GM18870 (cell line): ENCODE data around the gene PAH.

Experiments
- ATAC-seq: cut with Tn5 transposase; IDR thresholded peaks from one replicate; pipeline ENCODE4 v1.9.1; 2021; ENCODE audit warnings: moderate library complexity; ENCODE audit not compliant: unreplicated experiment

PAH gene

DNA sequence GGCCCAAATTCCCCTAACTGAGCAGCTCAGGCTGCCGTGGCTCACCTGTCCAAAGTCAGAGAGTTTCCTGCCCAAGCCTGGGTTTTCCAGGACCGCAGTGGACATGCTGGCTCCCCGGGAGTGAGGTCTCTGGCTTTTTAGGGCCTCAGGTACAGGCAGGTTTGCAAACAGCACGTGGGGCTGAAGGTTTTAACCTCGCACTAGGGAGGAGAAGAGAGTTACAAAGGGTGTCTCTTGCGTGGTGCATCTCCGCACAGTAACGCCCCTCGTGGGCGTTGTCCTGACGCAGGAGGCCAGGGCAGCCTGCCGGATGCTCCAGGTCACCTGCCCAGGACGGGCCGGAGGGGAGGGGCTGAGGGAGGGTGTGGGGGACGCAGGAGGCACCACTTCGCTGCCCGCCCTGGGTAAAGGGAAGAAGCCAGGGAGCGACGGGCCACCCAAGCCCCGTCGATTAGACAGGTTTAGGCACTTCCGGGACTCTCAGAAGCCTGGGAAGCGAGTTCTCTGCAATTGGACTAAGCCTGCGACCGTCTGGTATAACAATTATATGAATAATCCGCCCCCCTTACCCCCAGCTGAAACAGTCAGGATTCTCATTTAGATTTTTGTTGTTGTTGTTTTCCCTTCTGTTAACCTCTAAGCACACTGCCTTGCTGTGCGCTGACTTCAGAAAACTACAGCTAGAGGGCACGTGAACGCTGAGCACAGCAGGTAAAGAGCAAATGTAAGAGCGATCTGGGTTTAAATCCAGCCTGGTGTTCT is at the start of gene PAH:
TSS of gene PAH (minus strand) at position 219 of the 762 bp plus-strand sequence. CDS start at position 105, 114 bp downstream.
- no peak for ATAC-seq

DNA sequence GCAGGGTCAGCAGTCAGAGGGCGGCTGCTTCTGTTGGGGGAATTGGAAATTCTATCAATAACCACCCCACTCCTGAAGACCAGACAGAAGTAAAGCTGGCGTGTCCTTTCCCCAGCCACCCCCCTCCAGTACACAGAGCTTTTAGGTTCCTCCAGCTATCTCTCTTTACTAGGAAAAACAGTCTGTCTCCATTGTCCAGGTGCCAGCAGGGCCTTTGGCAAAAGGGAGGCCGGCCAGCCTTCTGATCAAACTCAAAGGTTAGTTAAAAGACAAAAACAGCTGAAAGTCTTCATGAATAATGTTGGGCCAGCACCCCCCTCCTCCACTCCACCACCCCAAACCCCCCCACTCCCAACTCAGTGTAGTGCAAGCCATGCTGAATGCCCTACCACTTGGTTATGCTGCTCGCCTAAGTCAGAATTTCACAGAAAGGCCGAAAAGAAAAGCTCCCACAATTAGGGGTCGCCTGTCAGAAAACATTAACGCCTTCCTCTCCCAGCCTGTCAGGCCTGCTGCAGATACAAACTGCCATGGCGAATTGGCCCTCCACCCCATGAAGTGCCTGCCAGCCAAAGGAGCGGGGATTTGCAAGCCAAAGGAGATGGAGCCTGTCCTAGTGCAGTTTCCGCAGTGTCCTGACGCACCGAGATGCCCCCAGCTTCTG is 49.3 kb upstream of the PAH start:
- ATAC-seq, result no peak

DNA sequence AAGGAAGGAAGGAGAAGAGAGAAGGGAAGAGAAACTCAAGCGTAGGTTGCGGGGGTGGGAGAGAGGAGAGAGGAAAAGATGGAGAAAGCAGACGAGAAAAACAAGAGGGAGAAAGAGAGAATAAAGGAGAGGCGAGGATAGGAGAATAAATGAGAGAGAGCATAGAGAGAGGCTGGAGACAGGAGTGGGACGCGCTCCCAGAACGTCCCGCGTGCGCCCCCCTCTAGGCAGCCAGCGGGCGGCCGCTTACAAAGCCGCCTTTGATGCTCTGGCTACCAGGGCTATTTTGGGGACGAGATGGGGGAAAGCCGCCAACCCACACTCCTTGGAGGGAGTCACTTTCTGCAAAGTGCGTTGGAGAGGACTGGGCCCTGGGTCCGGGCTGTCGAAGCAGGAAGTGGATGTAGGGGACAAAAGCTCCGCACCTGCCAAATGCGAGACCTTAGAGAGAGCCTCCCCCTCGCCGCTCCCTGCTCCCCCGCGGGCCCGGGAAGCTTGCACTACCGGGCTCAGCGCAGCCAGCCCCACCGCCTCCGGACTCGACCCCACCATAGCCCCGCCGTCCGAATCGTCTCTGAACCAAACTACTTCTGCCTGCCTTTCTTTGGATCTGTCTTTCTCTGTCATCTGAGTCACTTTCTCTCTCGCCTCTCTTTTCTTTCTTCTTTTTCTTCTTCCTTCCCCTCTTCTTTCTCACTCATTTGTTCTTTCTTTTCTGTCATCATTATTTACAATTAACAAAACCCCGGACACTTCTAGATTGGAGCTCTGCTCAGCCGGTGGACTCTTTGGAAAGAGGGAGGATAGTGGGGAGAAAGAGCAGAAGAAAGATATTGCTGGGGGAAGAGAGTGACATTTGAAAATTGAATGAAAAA is 48.5 kb upstream of the PAH start:
- ATAC-seq, result no peak

DNA sequence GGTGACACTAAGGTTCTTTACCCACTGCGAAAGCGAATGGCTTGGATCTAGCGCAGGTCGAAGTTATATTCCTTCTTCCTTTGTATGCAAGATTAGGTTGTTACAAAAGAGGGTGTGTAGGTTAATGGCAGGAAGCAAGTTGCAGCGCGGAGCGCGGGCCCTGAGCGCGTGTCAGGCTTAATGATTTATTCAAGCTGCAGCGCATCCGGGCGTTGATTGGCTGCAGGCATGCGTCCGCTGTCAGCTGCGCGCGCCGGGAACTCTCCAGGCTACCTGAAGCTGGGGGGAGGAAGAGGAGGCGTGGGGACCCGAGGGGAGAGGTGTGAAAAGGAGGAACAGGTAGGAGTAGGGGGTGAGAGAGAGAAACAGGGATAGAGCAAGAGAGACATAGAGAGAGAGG is 47.8 kb upstream of the PAH start:
- ATAC-seq, result no peak

DNA sequence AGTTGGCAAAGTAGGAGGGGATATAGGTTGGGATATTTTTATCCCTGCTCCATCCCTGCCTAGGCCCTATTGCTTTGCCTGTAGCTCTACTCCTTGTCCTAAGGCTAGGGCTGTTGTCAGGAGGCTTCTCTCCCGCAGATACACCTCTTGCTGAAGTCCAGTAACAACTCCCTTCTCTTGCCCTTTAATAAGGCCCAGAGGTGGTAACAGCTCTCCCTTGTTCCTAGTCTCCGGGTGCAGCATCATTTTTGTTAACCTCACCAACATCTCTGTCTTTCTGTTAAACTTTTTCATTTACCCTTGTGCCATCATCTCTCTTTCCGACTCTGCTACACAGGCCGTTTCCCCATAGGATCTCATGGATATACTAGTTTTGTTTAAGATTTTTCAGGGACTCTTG is 46.8 kb upstream of the PAH start:
- no peak for ATAC-seq

DNA sequence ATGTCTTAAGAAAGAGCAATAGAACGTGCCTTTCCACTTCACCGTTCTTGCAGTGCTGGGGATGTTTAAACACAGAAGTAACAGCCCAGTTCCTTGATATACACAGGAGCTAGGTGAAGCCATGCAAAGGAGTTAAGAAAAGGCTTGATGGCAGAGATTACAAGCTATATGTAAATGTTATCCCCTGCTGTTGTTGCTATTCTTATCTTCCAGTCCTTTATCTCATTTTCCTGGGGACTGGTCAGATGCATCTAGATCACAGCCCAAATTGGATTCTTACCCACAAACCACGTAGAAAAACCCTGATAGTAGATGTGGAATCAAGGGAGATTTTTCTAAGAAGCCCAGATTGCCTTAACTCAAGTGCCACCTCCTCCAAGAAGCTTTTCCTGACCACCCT is 45.9 kb upstream of the PAH start:
- ATAC-seq, result no peak

DNA sequence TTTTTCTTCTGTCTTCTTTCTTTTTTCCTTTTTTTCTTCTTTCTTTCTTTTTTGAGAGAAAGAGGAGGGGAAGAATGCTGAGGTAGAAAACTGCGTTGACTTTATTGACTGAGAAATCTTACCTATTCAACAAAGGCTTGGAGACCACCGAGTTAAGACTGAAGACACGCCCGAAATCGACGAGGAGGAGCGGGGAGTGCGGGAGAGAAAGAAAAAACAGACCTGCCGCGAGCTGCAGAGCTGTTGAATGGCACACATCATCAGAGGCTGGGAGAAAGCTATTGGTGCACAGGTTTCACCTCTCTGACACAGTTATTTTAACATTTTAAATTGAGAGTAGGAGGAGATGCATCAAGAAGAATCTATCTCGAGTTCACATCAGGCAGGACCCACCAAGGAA is 45.5 kb upstream of the PAH start:
- no peak for ATAC-seq

DNA sequence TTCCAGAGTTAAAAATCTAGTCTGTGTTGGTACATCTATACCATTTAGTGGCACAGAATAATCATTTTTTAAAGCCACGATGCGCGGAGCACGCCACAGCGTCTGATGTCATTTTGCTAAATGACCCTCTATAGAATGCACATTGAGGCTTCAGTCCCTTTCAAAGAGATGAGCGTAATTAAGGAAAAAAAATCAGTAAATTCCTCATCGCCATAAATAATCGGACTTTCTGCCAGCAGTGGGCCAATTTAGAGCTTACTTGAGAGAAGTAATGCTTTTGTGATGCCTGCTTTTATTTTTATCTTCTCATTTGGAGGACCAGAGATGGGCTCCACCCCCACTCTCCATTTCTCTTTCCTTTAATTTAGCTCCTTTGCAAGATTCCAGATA is 44.4 kb upstream of the PAH start:
- ATAC-seq, result no peak

DNA sequence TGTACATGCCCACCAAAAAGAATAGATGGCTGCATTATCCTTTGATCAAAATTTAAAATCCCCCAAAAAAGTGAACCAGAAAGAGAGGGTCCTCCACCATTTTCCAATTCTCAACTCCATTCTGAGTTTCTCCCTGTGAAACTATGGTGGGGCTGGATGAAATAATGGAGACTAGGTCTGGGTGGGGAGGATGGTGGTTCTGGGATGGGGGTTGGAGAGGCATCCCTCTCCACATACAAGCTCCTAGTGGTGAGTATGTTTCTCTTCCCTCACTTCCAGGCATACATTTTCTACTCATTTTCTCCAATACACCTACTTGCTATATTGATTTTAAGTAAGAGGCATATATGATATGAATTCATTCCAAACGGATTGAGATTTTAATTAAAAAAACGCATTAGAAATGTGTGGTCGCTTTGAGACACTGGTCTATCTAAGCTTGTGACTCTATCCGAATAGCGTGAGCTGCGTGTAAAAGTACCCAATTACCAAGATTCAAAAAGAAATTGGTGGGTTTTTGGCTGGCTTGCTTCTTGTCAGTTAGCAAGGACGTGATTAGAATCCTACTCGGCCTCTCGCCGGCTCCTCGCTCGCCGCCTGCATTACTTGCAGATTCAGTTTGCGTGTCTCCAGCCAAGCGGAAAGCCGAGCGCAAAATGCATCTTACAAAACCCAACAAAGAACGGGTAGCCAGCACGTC is 43.9 kb upstream of the PAH start:
- no peak for ATAC-seq

DNA sequence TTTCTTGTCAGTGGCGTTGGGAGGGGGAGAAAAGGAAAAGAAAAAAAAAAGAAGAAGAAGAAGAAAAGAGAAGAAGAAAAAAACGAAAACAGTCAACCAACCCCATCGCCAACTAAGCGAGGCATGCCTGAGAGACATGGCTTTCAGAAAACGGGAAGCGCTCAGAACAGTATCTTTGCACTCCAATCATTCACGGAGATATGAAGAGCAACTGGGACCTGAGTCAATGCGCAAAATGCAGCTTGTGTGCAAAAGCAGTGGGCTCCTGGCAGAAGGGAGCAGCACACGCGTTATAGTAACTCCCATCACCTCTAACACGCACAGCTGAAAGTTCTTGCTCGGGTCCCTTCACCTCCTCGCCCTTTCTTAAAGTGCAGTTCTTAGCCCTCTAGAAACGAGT is 42.3 kb upstream of the PAH start:
- ATAC-seq, result no peak

DNA sequence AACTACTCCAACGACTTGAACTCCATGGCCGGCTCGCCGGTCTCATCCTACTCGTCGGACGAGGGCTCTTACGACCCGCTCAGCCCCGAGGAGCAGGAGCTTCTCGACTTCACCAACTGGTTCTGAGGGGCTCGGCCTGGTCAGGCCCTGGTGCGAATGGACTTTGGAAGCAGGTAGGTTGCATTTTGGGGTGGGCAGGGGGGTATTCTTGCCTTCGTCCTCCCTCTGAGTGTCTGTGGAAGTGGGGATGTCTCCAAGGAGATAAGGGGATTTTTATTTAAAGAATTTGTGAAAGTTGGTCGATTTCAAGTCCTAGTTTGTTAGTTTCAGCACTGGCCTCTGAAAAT is 41.8 kb upstream of the PAH start:
- ATAC-seq, result no peak

DNA sequence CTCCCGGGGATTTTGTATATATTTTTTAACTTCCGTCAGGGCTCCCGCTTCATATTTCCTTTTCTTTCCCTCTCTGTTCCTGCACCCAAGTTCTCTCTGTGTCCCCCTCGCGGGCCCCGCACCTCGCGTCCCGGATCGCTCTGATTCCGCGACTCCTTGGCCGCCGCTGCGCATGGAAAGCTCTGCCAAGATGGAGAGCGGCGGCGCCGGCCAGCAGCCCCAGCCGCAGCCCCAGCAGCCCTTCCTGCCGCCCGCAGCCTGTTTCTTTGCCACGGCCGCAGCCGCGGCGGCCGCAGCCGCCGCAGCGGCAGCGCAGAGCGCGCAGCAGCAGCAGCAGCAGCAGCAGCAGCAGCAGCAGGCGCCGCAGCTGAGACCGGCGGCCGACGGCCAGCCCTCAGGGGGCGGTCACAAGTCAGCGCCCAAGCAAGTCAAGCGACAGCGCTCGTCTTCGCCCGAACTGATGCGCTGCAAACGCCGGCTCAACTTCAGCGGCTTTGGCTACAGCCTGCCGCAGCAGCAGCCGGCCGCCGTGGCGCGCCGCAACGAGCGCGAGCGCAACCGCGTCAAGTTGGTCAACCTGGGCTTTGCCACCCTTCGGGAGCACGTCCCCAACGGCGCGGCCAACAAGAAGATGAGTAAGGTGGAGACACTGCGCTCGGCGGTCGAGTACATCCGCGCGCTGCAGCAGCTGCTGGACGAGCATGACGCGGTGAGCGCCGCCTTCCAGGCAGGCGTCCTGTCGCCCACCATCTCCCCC is 41.2 kb upstream of the PAH start:
- ATAC-seq, result no peak

DNA sequence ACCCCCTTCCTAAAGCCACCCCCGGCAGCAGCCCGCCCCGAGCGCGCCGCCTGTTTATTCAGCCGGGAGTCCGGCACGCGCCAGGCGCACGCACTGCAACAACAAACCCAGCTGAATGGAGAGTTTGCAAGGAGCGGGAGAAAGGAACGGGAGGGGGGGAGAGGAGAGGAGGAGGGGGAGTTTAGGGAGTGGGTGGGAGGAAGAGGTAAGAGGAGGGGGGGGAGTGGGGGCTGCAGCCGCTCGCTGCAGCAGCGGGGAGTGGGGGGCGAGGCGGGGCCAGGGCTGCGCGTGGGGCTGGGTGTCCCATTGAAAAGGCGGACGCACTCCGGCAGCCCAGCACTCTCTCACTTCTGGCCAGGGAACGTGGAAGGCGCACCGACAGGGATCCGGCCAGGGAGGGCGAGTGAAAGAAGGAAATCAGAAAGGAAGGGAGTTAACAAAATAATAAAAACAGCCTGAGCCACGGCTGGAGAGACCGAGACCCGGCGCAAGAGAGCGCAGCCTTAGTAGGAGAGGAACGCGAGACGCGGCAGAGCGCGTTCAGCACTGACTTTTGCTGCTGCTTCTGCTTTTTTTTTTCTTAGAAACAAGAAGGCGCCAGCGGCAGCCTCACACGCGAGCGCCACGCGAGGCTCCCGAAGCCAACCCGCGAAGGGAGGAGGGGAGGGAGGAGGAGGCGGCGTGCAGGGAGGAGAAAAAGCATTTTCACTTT is 40.5 kb upstream of the PAH start, which contains the start of gene ASCL1:
TSS of gene ASCL1 (plus strand) at position 336 of the 712 bp plus-strand sequence. CDS start 571 bp downstream, outside the sequence.
- no peak for ATAC-seq

DNA sequence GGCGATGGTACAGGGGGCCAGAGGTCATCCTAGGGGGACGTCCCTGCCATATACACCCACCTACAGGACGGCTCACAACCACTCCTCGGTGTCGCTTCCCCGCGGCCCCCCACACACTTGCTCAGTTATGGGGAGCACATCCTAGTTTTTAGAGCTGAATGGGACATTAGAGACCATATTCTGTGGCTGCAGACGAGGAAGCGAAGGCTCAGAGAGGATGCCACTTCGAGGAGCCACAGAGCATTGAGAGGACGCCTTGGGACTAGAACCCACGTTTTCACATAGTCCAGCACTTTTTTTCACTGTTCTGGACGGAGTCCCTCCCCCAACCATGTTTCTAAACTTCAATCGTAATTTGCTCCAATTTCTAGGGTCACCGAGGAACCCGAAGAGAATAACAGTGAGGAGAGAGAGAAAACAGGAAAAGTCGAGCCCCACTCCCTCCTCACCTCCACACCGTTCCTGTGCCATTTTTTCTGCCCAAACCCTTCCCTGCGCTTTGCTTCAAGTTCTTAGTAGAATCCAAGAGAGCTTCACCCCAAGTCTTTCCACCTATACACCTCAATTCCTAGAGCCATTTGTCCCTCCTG is 39.8 kb upstream of the PAH start:
- ATAC-seq, result no peak

DNA sequence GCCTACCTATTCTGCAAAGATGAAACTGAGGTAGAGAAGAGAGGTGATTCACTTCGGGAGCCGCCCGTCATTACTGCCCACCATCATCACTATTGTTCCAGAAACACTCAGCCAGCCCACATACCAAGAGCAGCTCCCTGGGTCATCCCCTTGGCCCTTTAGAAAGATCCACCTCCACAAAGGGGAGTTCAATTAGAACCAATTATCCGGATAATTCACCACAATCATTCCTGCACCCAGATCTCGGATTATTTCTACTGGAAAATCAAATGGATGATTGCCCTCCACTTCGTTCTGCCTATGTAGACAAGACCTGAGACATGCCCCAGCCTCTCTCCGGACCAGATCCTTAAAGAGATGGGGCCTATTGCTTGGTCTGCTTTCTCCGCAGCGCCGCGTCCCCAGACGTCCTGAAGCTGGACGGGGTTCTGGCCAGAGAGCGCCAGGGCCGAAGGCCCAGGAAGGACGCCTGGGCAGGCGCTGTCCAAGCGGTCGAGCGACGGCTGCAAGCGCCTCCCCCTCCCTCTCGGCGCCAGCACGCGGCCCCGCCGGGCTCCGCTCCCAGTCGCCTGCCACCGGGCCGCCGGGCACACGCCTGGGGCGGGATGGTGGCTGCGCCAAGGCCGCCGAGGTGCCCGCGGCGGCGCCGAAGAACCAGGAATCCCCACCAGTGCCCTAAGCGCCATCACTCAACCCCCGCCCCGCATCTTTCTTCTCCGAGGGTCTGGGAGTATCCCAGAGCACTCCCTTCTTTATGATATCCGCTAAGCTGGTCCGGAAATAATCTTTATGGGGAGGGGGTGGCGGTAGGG is 39.1 kb upstream of the PAH start:
- no peak for ATAC-seq

DNA sequence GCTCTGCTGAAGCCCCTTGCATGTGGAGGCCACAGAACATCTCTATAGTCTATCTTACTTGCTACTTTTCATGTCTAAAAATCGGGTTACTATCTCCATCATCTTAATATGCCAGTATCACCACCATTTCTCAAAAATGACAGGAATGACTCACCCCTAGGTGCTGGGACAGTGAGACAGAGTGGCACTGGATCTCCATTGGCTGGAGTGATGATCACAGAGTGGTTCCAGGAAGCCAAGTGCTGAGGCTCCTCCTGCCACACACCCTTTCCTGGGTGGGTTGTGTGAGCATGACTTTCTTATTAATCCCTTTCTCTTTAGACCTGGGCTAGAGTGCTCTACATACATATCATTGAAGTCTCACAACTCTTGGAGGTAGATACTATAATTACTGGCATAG is 37.1 kb upstream of the PAH start:
- no peak for ATAC-seq

DNA sequence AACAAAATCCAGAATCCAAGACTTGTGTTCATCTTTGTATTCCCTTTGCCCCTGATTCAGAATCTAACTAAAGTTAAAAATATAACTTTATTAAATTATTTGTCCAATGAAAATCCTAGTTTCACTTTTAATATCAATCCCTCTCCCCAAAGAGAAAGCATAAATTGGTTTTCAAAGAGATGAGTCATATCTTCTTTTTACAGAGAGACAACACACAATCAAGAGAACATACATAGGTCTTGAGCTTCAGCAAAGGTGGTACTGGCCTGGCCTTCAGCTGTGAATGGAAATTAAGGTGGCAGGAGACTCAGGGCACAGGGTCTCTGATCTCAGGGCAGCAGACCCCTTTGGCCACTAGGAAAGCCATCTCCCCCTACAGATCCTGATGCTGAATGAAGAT is 36.2 kb upstream of the PAH start:
- no peak for ATAC-seq

DNA sequence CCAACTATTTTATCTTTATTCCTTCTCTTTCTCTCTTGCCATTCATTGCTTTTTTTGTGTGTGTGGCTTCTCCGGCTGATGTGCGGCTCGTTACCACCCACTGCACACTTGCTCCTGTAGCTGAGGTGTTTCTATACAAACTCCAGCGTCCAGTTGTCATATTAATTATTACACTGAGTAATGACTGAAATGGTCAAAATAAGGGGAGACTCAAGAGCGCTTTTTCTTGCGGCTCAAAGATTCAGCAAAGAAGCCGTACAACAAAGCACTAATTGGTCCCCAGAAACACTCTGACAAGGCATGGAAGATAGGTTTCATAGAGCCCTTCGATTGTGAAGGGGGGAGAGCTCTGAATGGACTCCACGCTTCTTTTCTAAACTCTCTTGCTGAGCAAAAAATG is 34.8 kb upstream of the PAH start:
- no peak for ATAC-seq
